HCT116 (cell line): Measurements from ENCODE around the gene LSP1. TPM values are rescaled to one million over a fixed set of nuclear protein-coding genes. Genes with fewer than 3 reads are reported as not detected.

Source experiments
- ATAC-seq: fragments of 200-7000 bp; cut with Tn5 transposase; 2 replicates; pipeline ENCODE4 v1.9.1; 2020; ENCODE audit warnings: mild to moderate bottlenecking, moderate library complexity
- BruUV-seq: library from RNA; stranded (reverse); fragments of 400-500 nt; replicated peaks from 2 replicates; lab custom pipeline; 2021; lab: Mats Ljungman, UMichigan
- CTCF ChIA-PET: fragments of 300-600 bp; sonication (Branson Sonifier 250); formaldehyde crosslinking; loops from one replicate; lab custom pipeline; 2021; ENCODE audit warnings: antibody characterized with exemption; lab: Charles Lee
- POLR2A ChIA-PET: fragments of 300-600, 350-600 bp; sonication (Branson Sonifier 250); formaldehyde crosslinking; loops from one replicate; lab custom pipeline; 2021; ENCODE audit warnings: antibody characterized with exemption; lab: Charles Lee
- RAD21 ChIA-PET, 2 experiments: fragments of 300-600 bp; sonication (Branson Sonifier 250); formaldehyde crosslinking; loops; one replicate each; lab custom pipeline; 2023; ENCODE audit warnings: low total read pairs in 2 of 2; ENCODE audit not compliant: uncharacterized antibody in 2 of 2, unreplicated experiment in 2 of 2, low non-redundant PET in 1 of 2; lab: Charles Lee
- DNase-seq: peaks from one replicate; pipeline ENCODE4 v3.0.0-alpha.2; 2010; ENCODE audit warnings: low read depth, low spot score
- H2AFZ ChIP-seq: fragments of 200-600 bp; shearing (Covaris generic), sonication (generic); 2 replicates; pipeline ENCODE4 v1.6.1; 2017; ENCODE audit warnings: low read depth, mixed run types, mixed read lengths, antibody characterized with exemption, low read length; ENCODE audit not compliant: poor library complexity, severe bottlenecking
- H3K27ac ChIP-seq: 2 replicates; pipeline ENCODE4 v1.5.1; 2012; ENCODE audit warnings: low read depth, low read length
- H3K27me3 ChIP-seq: fragments of 200-600 bp; sonication (generic); 2 replicates; pipeline ENCODE4 v1.6.1; 2016; ENCODE audit warnings: mixed run types, low read length, mixed read lengths; ENCODE audit not compliant: insufficient read depth
- H3K36me3 ChIP-seq, 2 experiments: fragments of 200-500 bp in 1 of 2; fragments of 200-600 bp in 1 of 2; sonication (Bioruptor generic) in 1 of 2; sonication (generic) in 1 of 2; 2 replicates each; pipeline versions ENCODE4 v1.5.1 to v1.6.1; 2014 to 2016; ENCODE audit warnings: low read length in 2 of 2, inconsistent platforms in 1 of 2, mixed read lengths in 1 of 2, mixed run types in 1 of 2; ENCODE audit not compliant: insufficient read depth in 2 of 2, control insufficient read depth in 1 of 2
- H3K4me1 ChIP-seq, 2 experiments: fragments of 200-600 bp in 1 of 2; sonication (generic) in 1 of 2; 2 replicates each; pipeline versions ENCODE4 v1.5.1 to v1.6.1; 2012 to 2017; ENCODE audit warnings: low read length in 2 of 2, inconsistent platforms in 1 of 2, mild to moderate bottlenecking in 1 of 2, mixed read lengths in 1 of 2, mixed run types in 1 of 2, moderate library complexity in 1 of 2; ENCODE audit not compliant: insufficient read depth in 2 of 2, control insufficient read depth in 1 of 2
- H3K4me2 ChIP-seq: fragments of 200-600 bp; sonication (generic); 2 replicates; pipeline ENCODE4 v1.6.1; 2017; ENCODE audit warnings: mixed run types, low read length, mixed read lengths
- H3K4me3 ChIP-seq, 2 experiments: fragments of 200-600 bp in 1 of 2; sonication (generic) in 1 of 2; replicated peaks in 1 of 2; 2 replicates each; pipeline ENCODE4 v1.5.1; 2011 to 2016; ENCODE audit warnings: low read length in 2 of 2, control low read depth in 1 of 2, low read depth in 1 of 2, mild to moderate bottlenecking in 1 of 2, mixed read lengths in 1 of 2, mixed run types in 1 of 2
- H3K79me2 ChIP-seq: fragments of 200-600 bp; sonication (generic); 2 replicates; pipeline ENCODE4 v1.6.1; 2017; ENCODE audit warnings: mild to moderate bottlenecking, mixed run types, low read length, moderate library complexity, mixed read lengths; ENCODE audit not compliant: insufficient read depth
- H3K9ac ChIP-seq: fragments of 200-600 bp; sonication (generic); 2 replicates; pipeline ENCODE4 v1.6.1; 2016; ENCODE audit warnings: low read length, mixed read lengths
- H3K9me2 ChIP-seq: fragments of 200-600 bp; sonication (generic), shearing (Covaris generic); 2 replicates; pipeline ENCODE4 v1.6.1; 2017; ENCODE audit warnings: mixed run types, mild to moderate bottlenecking, moderate library complexity; ENCODE audit not compliant: insufficient read depth
- H3K9me3 ChIP-seq, 2 experiments: fragments of 200-500 bp in 1 of 2; fragments of 200-600 bp in 1 of 2; sonication (Bioruptor generic) in 1 of 2; sonication (generic) in 1 of 2; 2 replicates each; pipeline ENCODE4 v1.6.1; 2014 to 2017; ENCODE audit warnings: low read length in 2 of 2, mixed read lengths in 2 of 2, inconsistent platforms in 1 of 2, low read depth in 1 of 2, mild to moderate bottlenecking in 1 of 2, mixed run types in 1 of 2, moderate library complexity in 1 of 2; ENCODE audit not compliant: control insufficient read depth in 1 of 2, insufficient read depth in 1 of 2
- H4K20me1 ChIP-seq: fragments of 200-600 bp; sonication (generic), shearing (Covaris generic); 2 replicates; pipeline ENCODE4 v1.6.1; 2017; ENCODE audit warnings: mixed run types, mild to moderate bottlenecking, moderate library complexity; ENCODE audit not compliant: insufficient read depth
- EGR1 ChIP-seq: IDR thresholded peaks from 2 replicates; pipeline ENCODE4 v1.6.1; 2012; ENCODE audit warnings: low read depth
- ELF1 ChIP-seq: IDR thresholded peaks from 2 replicates; pipeline ENCODE4 v1.6.1; 2012; ENCODE audit warnings: low read depth, borderline replicate concordance
- EZH2phosphoT487 ChIP-seq: fragments of 200-600 bp; IDR thresholded peaks from 2 replicates; pipeline ENCODE4 v1.6.1; 2018; ENCODE audit warnings: antibody characterized with exemption, borderline replicate concordance
- FOSL1 ChIP-seq: IDR thresholded peaks from 2 replicates; pipeline ENCODE4 v1.6.1; 2012; ENCODE audit warnings: low read depth
- JUND ChIP-seq: IDR thresholded peaks from 2 replicates; pipeline ENCODE4 v1.6.1; 2012
- POLR2A ChIP-seq: IDR thresholded peaks from 2 replicates; pipeline ENCODE4 v1.7.0; 2011; ENCODE audit warnings: borderline replicate concordance; ENCODE audit not compliant: insufficient read depth, insufficient read length; ENCODE audit errors: extremely low read depth
- POLR2AphosphoS5 ChIP-seq: IDR thresholded peaks from 2 replicates; pipeline ENCODE4 v1.6.1; 2011; ENCODE audit warnings: mild to moderate bottlenecking, low read depth, low read length, moderate library complexity
- SIN3A ChIP-seq: IDR thresholded peaks from 2 replicates; pipeline ENCODE4 v1.6.1; 2012; ENCODE audit warnings: low read depth
- SP1 ChIP-seq: IDR thresholded peaks from 2 replicates; pipeline ENCODE4 v1.6.1; 2012; ENCODE audit warnings: low read depth
- SRF ChIP-seq: IDR thresholded peaks from 2 replicates; pipeline ENCODE4 v1.6.1; 2012; ENCODE audit warnings: low read depth
- TCF7L2 ChIP-seq: IDR thresholded peaks from 2 replicates; pipeline ENCODE4 v1.7.0; 2011; ENCODE audit warnings: borderline replicate concordance, inconsistent platforms; ENCODE audit not compliant: insufficient read depth, insufficient read length; ENCODE audit errors: extremely low read depth
- YY1 ChIP-seq: IDR thresholded peaks from 2 replicates; pipeline ENCODE4 v1.6.1; 2011; ENCODE audit warnings: low read length, low read depth, moderate library complexity, mild to moderate bottlenecking; ENCODE audit not compliant: insufficient replicate concordance; ENCODE audit errors: extremely low read depth
- ZFX ChIP-seq: fragments of 450-650 bp; IDR thresholded peaks from 2 replicates; pipeline ENCODE4 v1.6.1; 2017
- ZNF274 ChIP-seq: fragments of 200-500 bp; sonication (Bioruptor generic); IDR thresholded peaks from 2 replicates; pipeline ENCODE4 v1.6.1; 2014; ENCODE audit warnings: mild to moderate bottlenecking, low read depth, low read length, inconsistent platforms
- intact Hi-C: fragments of 100-400 bp; cut with micrococcal nuclease; formaldehyde crosslinking; loops from 2 replicates; pipeline ENCODE4 v1.10.0; 2022
- total RNA-seq: library from RNA; stranded (reverse); gene quantifications from one replicate; pipeline ENCODE4 v1.2.1, GENCODE V29; 2021; ENCODE audit not compliant: unreplicated experiment
- TF ChIP-seq, protein P1 (sequence below): IDR thresholded peaks from 2 replicates; pipeline ENCODE4 v1.6.1; 2012
- TF ChIP-seq, protein P2 (sequence below): IDR thresholded peaks from 2 replicates; pipeline ENCODE4 v1.6.1; 2011; ENCODE audit warnings: mild to moderate bottlenecking, low read length, moderate library complexity; ENCODE audit not compliant: insufficient replicate concordance; ENCODE audit errors: extremely low read depth

LSP1 gene
- total RNA-seq, 1 experiment from 2014 or later = 1.3 TPM

DNA sequence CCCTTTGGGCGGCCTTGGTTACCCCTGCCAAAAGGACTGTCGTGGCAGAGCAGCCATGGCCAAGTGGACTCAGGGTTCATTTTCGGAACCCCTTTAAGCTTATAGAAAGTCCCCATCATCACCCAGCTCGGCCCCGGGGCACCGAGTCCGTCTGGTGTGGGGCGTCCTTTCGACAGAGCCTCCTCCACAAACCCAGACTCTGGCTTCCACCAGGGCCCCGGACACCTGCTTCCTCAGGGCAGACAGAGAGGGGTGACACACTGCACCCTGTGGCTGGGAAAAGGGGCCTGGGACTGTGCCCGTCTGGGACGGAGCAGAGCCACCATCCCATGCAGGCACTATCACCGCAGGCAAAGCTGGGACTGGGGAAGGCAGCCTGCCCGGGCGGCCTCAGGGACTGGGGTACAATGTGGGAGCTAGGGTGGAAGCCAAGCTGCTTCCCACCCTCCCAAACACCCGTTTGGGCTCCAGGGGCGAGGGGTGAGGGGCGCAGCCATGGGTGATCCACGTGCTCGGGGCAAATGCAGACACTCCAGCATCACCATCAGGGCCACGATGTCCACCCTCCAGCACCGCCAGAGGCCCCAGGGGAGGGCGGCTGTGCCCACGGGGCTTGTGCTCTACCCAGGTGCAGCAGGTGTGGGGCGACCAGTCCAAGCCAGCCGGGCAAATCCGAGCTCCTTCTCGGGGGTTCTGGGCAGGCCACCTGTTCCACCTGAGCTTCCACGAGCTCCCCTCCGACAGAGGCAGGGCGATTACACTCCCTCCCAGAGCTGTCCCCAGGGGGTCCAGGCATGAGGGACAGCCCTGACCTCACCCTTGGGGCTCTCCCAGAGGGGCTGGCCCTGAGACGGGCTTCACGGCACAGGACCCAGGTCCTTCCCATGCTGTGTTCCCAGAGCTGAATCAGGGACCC is 82.5 kb downstream of the LSP1 start:
- Histone ChIP-seq H3K9me3 (no peaks in the 10 kb centered on the region), H2AFZ (no peak overlapping the region), H3K9ac (no peak overlapping the region), H3K79me2 (no peaks in the 10 kb centered on the region), H4K20me1 (no peaks in the 10 kb centered on the region), H3K27me3 (no peaks in the 10 kb centered on the region), H3K27ac (no peak overlapping the region), H3K4me3 (no peak overlapping the region), H3K4me2 (no peak overlapping the region), H3K36me3 (no peaks in the 10 kb centered on the region), H3K4me1 (no peaks in the 10 kb centered on the region), H3K9me2 (no peaks in the 10 kb centered on the region)
- intact Hi-C loops = no loop called here
- no TSS peak for BruUV-seq
- POLR2A ChIA-PET = no interaction called here
- DNase-seq (no peak), ATAC-seq (no peak)
- RAD21 ChIA-PET = no interaction called here
- CTCF ChIA-PET = no interaction called here
- TF ChIP-seq POLR2A (no peak), SP1 (no peak), SIN3A (no peak), JUND (no peak), ZNF274 (no peak)

DNA sequence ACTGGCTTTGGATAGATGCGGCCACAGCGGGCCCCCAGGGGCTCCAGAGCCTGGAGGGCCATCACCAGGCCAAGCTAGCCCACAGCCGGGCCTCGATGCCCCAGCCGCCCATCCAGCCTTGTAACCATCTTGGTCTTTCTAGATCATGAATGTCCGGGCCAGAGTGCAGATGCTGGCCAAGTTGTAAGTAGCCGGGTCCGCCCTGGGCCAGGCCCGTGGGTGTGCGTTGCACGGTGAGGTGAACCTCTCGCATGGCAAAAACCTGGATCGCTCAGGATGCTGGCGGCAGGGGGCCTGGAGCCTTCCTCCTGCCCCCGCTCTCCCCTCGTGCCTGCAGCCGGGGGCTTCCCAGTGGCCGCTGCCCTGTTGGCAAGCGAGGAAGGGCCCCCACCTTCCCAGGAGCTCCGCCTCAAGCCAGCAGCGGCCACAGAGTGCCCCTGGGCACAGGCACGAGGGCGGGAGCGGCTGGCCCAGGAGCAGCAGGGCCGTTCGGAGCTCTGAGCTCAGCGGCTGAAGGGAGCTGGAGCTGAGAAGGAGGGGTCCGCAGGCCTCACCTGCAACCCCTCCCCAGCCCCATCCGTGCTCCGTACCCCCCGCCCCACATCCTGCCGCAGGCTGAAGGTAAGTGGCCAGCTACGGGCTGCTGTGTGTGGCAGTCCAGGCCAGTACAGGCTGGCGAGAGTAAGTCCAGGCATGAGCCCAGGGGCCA is 83.3 kb downstream of the LSP1 start:
- Histone ChIP-seq H3K9ac (no peak overlapping the region), H3K36me3 (no peaks in the 10 kb centered on the region), H3K79me2 (no peaks in the 10 kb centered on the region), H4K20me1 (no peaks in the 10 kb centered on the region), H3K27me3 (no peaks in the 10 kb centered on the region), H2AFZ (no peak overlapping the region), H3K27ac (no peak overlapping the region), H3K4me2 (no peak overlapping the region), H3K9me3 (no peaks in the 10 kb centered on the region), H3K4me3 (no peak overlapping the region), H3K4me1 (no peaks in the 10 kb centered on the region), H3K9me2 (no peaks in the 10 kb centered on the region)
- ATAC-seq (no peak), DNase-seq (no peak)
- intact Hi-C loops = no loop called here
- no TSS peak for BruUV-seq
- RAD21 ChIA-PET = no interaction called here
- POLR2A ChIA-PET = no interaction called here
- CTCF ChIA-PET = no interaction called here
- TF ChIP-seq ZFX (no peak), FOSL1 (no peak), SRF (no peak), EGR1 (no peak), EZH2phosphoT487 (no peak), ELF1 (no peak), YY1 (no peak), ZNF274 (no peak), POLR2AphosphoS5 (no peak), TCF7L2 (no peak), JUND (no peak)
- TF ChIP-seq, protein P1, sequence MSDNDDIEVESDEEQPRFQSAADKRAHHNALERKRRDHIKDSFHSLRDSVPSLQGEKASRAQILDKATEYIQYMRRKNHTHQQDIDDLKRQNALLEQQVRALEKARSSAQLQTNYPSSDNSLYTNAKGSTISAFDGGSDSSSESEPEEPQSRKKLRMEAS = no peak
- TF ChIP-seq, protein P2, sequence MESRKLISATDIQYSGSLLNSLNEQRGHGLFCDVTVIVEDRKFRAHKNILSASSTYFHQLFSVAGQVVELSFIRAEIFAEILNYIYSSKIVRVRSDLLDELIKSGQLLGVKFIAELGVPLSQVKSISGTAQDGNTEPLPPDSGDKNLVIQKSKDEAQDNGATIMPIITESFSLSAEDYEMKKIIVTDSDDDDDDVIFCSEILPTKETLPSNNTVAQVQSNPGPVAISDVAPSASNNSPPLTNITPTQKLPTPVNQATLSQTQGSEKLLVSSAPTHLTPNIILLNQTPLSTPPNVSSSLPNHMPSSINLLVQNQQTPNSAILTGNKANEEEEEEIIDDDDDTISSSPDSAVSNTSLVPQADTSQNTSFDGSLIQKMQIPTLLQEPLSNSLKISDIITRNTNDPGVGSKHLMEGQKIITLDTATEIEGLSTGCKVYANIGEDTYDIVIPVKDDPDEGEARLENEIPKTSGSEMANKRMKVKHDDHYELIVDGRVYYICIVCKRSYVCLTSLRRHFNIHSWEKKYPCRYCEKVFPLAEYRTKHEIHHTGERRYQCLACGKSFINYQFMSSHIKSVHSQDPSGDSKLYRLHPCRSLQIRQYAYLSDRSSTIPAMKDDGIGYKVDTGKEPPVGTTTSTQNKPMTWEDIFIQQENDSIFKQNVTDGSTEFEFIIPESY = no peak
